Gastroesophageal sphincter (tissue), 2 donors: ENCODE data around the gene EIF3M.

Experiments used
- EP300 ChIP-seq: sonication (generic); formaldehyde crosslinking; IDR thresholded peaks from one replicate; pipeline ENCODE4 v1.6.1; 2017; ENCODE audit warnings: antibody characterized with exemption, mild to moderate bottlenecking
- POLR2A ChIP-seq, 2 donors: fragments of 450-650 bp; IDR thresholded peaks; one replicate each; pipeline ENCODE4 v1.6.1; 2017; ENCODE audit warnings: antibody characterized with exemption in 2 of 2, mild to moderate bottlenecking in 2 of 2, moderate library complexity in 1 of 2

DNA sequence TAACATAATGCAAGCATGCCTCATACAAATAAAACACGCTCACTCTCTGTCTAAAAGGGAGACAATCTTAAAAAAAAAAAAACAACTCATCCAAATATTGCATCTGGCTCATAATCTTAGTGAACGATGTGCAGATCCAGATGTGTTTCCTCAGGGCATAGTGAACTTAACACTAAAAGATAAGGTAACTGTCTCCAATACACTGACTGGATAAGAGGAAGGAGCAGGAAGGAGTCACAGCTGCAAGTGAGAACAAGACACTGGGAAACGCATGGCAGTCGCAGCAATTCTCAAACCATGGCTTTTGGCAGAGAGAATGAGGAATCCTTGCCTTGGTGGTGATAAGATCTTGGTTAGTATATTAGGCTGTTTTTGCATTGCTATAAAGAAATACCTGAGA lies 9.2 kb upstream of the EIF3M start:
- no peak for TF ChIP-seq EP300
- TF ChIP-seq POLR2A (IDR thresholded peaks at IDR 0.05), result no peak
